Nephron (organoid): Measurements from ENCODE around the gene GCC2.
A peak's percentile ranks its signal among the peaks of the same experiment; 100 is the strongest.

Experiments used
- H3K27ac Mint-ChIP-seq, 3 experiments: 2 replicates each; pipeline ENCODE4 v1.8.0; 2020; ENCODE audit warnings: mixed read lengths in 3 of 3, mild to moderate bottlenecking in 2 of 3, moderate library complexity in 1 of 3
- H3K27me3 Mint-ChIP-seq: 2 replicates; pipeline ENCODE4 v1.8.0; 2021; ENCODE audit warnings: low read depth, mild to moderate bottlenecking, moderate library complexity, mixed read lengths
- H3K36me3 Mint-ChIP-seq: 2 replicates; pipeline ENCODE4 v1.8.0; 2020; ENCODE audit warnings: low read depth, mixed read lengths
- H3K4me1 Mint-ChIP-seq: 2 replicates; pipeline ENCODE4 v1.8.0; 2020; ENCODE audit warnings: mixed read lengths
- H3K4me3 Mint-ChIP-seq, 3 experiments: 2 replicates each; pipeline ENCODE4 v1.8.0; 2020; ENCODE audit warnings: mild to moderate bottlenecking in 3 of 3, mixed read lengths in 3 of 3, moderate library complexity in 2 of 3
- H3K9me3 Mint-ChIP-seq: 2 replicates; pipeline ENCODE4 v1.8.0; 2020; ENCODE audit warnings: mixed read lengths
- TF ChIP-seq, protein P1 (sequence below), 3 experiments: fragments of 200-600 bp; sonication (generic); IDR thresholded peaks; one replicate each; pipeline ENCODE4 v1.5.0; 2021; ENCODE audit warnings: antibody characterized with exemption in 3 of 3; ENCODE audit not compliant: unreplicated experiment in 3 of 3

The GCC2 gene

DNA sequence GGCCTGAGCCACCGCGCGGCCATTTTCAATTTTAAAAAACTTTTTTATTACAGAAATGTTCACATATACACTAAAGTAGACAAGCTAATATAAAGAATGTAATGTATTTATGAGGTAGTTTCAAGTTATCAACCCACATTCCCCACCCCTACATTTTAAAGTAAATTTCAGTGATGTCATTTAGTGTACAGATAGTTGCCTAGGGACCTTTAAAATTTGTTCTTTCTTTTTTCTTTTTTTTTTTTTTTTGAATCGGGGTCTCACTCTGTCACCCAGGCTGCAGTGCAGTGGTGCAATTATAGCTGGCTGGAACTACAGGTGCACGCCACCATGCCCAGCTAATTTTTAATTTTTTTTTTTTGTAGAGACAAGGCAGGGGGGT is 82.7 kb downstream of the GCC2 start:
- Mint-ChIP-seq H3K27ac (no peak overlapping the region), H3K9me3 (no peaks in the 10 kb centered on the region), H3K27me3 (no peaks in the 10 kb centered on the region), H3K4me3 (peak overlapping the region in 1 of 3 experiments; percentile 27), H3K4me1 (peaks cover 14% of the 10 kb centered on the region), H3K36me3 (no peaks in the 10 kb centered on the region)
- TF ChIP-seq, protein P1, sequence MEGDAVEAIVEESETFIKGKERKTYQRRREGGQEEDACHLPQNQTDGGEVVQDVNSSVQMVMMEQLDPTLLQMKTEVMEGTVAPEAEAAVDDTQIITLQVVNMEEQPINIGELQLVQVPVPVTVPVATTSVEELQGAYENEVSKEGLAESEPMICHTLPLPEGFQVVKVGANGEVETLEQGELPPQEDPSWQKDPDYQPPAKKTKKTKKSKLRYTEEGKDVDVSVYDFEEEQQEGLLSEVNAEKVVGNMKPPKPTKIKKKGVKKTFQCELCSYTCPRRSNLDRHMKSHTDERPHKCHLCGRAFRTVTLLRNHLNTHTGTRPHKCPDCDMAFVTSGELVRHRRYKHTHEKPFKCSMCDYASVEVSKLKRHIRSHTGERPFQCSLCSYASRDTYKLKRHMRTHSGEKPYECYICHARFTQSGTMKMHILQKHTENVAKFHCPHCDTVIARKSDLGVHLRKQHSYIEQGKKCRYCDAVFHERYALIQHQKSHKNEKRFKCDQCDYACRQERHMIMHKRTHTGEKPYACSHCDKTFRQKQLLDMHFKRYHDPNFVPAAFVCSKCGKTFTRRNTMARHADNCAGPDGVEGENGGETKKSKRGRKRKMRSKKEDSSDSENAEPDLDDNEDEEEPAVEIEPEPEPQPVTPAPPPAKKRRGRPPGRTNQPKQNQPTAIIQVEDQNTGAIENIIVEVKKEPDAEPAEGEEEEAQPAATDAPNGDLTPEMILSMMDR (IDR thresholded peaks at IDR 0.05; ENCODE audit: unreplicated experiment in 3 of 3): no peak

DNA sequence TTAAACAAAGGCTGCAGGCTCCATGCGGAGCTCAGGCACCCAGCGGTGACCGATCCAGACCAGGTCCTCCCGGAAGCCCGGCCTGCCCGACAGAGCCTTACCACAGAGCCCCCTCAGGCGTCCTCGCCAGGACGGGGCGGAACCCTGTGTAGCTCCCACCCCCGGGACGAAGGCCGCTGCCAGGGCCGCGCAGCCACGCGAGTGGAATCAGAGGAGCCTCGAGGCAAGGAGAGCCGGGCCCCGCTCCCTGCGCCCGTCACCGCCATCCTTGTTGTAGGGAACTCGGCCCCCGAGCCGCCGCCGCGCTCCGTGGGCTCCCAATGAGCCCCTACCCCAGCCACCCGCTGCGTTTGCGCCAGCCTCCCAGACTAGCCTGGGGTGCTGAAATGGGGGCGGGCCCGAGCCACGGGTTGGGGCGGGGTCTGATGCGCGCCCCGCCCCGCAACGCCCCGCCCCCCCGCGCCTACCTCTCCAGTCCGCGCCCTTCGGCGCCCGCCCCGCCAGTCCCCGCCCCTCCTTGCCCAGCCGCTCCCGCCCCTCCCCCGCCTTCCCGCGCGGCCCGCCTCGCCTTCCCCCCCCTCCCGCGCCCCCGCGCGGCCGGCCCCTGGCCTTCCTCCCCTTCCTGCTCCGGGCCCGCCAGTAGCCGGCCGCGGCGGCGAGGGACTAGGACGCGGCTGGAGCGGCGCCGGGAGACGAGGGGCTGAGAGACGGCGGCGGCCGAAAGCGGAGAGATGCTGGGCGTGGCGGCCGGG is 85.0 kb downstream of the GCC2 start, which contains the start of gene LIMS1:
Gene LIMS1 (plus strand): TSS at position 639 of the 752 bp plus-strand sequence. CDS start 93 bp downstream, at position 732.
- Mint-ChIP-seq H3K36me3 (no peaks in the 10 kb centered on the region), H3K4me1 (peaks cover 26% of the 10 kb centered on the region), H3K27ac (peak within 1 kb of the TSS; percentile 95 to 99 (median 98)), H3K27me3 (no peaks in the 10 kb centered on the region), H3K4me3 (peak within 1 kb of the TSS; percentile 94 to 98 (median 98)), H3K9me3 (no peaks in the 10 kb centered on the region)
- TF ChIP-seq, protein P1 (IDR thresholded peaks at IDR 0.05; ENCODE audit: unreplicated experiment in 3 of 3): no peak

DNA sequence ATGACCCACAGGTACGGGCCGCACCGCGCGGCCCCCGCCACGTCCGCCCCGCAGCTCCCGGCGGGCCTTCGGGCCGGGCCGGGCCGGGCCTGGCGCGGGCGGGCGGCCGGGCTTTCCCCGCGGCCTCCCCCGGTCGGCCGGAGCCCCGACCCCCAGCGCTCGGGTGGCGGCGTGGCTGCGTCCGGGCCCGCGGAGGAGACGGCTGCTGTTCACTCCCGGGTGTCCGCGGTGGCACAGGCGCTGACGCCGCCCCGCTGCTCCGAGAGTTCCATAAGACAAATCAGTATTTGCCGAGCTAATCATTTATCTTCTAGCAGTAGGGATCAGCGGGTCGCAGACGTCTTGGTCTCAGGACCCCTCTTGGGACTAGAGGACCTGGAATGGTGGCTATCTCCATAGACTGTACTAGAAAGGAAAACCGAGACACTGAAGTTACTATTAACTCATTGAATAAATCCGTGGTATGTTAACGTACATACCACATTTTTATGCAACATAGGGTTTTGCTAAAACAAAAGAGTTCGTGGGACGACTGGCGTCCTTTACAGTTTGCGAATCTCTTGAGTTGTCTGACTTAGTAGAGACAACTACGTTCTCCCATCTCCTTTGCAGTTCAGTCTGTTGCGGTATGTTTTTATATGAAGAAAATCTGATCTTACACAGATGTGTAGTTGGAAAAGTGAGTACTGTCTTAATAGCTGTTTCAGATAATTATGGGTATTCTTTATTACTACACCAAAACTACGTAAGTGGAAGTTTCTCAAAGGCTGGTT is 85.8 kb downstream of the GCC2 start:
- peak overlapping the region; percentile 94 to 98 (median 98) for H3K4me3 Mint-ChIP-seq

DNA sequence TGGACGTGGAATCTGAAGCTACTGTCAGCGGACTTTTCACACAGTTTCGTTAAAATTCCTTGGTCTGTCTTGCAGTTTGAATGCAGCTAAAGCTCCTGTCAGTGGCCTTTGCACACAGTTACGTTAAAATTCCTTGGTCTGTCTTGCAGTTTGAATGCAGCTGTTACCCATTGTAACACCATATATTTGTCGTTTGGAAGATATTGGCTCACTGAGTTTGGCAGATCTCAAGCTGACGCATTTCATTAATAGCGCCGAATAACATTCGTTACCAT is 86.3 kb downstream of the GCC2 start:
- H3K9me3 Mint-ChIP-seq: no peaks in the 10 kb centered on the region
- H3K27me3 Mint-ChIP-seq: no peaks in the 10 kb centered on the region
- peaks cover 5% of the 10 kb centered on the region for H3K36me3 Mint-ChIP-seq
- H3K27ac Mint-ChIP-seq: peak overlapping the region; percentile 85 to 99 (median 98)
- TF ChIP-seq, protein P1 (IDR thresholded peaks at IDR 0.05; ENCODE audit: unreplicated experiment in 3 of 3): no peak
- H3K4me3 Mint-ChIP-seq: peak overlapping the region; percentile 94 to 98 (median 98)
- peaks cover 31% of the 10 kb centered on the region for H3K4me1 Mint-ChIP-seq

More for the DNA sequence above, 85.8 kb downstream of the GCC2 start:
- peaks cover 29% of the 10 kb centered on the region for H3K4me1 Mint-ChIP-seq
- no peaks in the 10 kb centered on the region for H3K9me3 Mint-ChIP-seq
- H3K27me3 Mint-ChIP-seq: no peaks in the 10 kb centered on the region
- peaks cover 5% of the 10 kb centered on the region for H3K36me3 Mint-ChIP-seq
- TF ChIP-seq, protein P1 (IDR thresholded peaks at IDR 0.05; ENCODE audit: unreplicated experiment in 3 of 3): no peak
- H3K27ac Mint-ChIP-seq: peak overlapping the region; percentile 85 to 99 (median 98)

DNA sequence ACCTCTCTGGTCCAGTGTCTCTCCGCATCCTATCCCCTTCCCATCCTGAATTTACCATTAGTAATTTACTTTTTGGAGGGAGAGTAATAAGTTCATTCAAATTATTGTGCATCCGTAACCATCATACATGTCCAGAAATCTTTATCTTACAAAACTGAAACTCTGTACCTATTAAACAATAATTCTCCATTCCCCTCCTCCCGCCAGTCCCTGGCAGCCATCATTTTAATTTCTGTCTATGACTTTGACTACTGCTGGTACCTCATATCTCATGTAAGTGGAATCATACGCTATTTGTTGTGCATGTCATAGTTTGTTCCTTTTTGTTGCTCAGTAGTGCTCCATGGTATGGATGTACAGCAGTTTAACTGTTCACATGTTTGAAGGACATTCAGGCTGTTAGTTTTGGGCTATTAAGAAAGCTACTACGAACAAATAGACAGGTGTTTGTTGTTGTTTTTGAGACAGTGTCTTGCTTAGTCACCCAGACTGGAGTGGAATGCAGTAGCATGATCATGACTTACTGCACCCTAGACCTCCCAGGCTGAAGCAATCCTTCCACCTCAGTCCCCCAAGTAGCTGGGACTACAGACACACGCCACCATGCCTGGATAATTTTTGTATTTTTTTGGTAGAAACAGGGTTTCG is 87.3 kb downstream of the GCC2 start:
- Mint-ChIP-seq H3K9me3 (no peaks in the 10 kb centered on the region), H3K27me3 (no peaks in the 10 kb centered on the region), H3K27ac (peak overlapping the region in 2 of 3 experiments; percentile 59 to 85), H3K4me1 (peaks cover 37% of the 10 kb centered on the region), H3K4me3 (peak overlapping the region; percentile 94 to 98 (median 98)), H3K36me3 (peaks cover 5% of the 10 kb centered on the region)
- TF ChIP-seq, protein P1 (IDR thresholded peaks at IDR 0.05; ENCODE audit: unreplicated experiment in 3 of 3): no peak
